ENCODE results near the gene EIF4EBP2. TPM values are rescaled to one million over a fixed set of nuclear protein-coding genes. Genes with fewer than 3 reads are reported as not detected.

Gene EIF4EBP2
- total and polyA plus RNA-seq, 2 donors from 2014 or later: 35.8 to 66.6 TPM

- no peaks in the 10 kb centered on the region for H3K9me3 ChIP-seq (ENCODE audit: control insufficient read depth in 2 of 3, insufficient read depth in 1 of 3, low read length in 3 of 3)
- no peak overlapping the region for H3K4me3 ChIP-seq (ENCODE audit: low read length in 3 of 3)
- intact Hi-C loops (cut with DNase I): loop anchor here (10.0 kb wide), 1 partner anchor 152 kb away; no protein-coding TSS in a partner anchor
- H3K36me3 ChIP-seq (ENCODE audit: control insufficient read depth in 2 of 3, insufficient read depth in 3 of 3, low read length in 3 of 3): no peaks in the 10 kb centered on the region
- no peak for TF ChIP-seq CTCF (IDR thresholded peaks at IDR 0.05; ENCODE audit: borderline replicate concordance, extremely low read depth, insufficient read depth)
- H3K27me3 ChIP-seq (ENCODE audit: control insufficient read depth, insufficient read depth, low read length): no peaks in the 10 kb centered on the region
- H3K27ac ChIP-seq (ENCODE audit: low read depth in 2 of 2, low read length in 2 of 2): no peak overlapping the region
- FAIRE-seq (no peak), DNase-seq (no peak)
- H3K9ac ChIP-seq (ENCODE audit: low read length in 3 of 3): no peak overlapping the region
- H3K4me1 ChIP-seq (ENCODE audit: control insufficient read depth in 2 of 3, insufficient read depth in 2 of 3, low read depth in 1 of 3, low read length in 3 of 3): peaks cover 0 to 11% (median 5%) of the 10 kb centered on the region in 3 donors
These were observed 36.6 kb upstream of the EIF4EBP2 start for GRCh38 chr10:70367195-70367796.

- Histone ChIP-seq H3K27ac (ENCODE audit: low read depth in 2 of 2, low read length in 2 of 2) (no peak overlapping the region), H3K9me3 (ENCODE audit: control insufficient read depth in 2 of 3, insufficient read depth in 1 of 3, low read length in 3 of 3) (no peaks in the 10 kb centered on the region), H3K36me3 (ENCODE audit: control insufficient read depth in 2 of 3, insufficient read depth in 3 of 3, low read length in 3 of 3) (no peaks in the 10 kb centered on the region), H3K4me3 (ENCODE audit: low read length in 3 of 3) (no peak overlapping the region), H3K9ac (ENCODE audit: low read length in 3 of 3) (no peak overlapping the region), H3K4me1 (ENCODE audit: control insufficient read depth in 2 of 3, insufficient read depth in 2 of 3, low read depth in 1 of 3, low read length in 3 of 3) (peaks cover 0 to 8% (median 4%) of the 10 kb centered on the region in 3 donors), H3K27me3 (ENCODE audit: control insufficient read depth, insufficient read depth, low read length) (no peaks in the 10 kb centered on the region)
- FAIRE-seq (no peak), DNase-seq (no peak)
- intact Hi-C loops (cut with DNase I): loop anchor here (10.0 kb wide), 1 partner anchor 154 kb away; no protein-coding TSS in a partner anchor
- TF ChIP-seq CTCF (IDR thresholded peaks at IDR 0.05; ENCODE audit: borderline replicate concordance, extremely low read depth, insufficient read depth): no peak
These were observed 35.0 kb upstream of the EIF4EBP2 start for GRCh38 chr10:70368774-70369482.

- no peaks in the 10 kb centered on the region for H3K36me3 ChIP-seq (ENCODE audit: control insufficient read depth in 2 of 3, insufficient read depth in 3 of 3, low read length in 3 of 3)
- no peak overlapping the region for H3K27ac ChIP-seq (ENCODE audit: low read depth in 2 of 2, low read length in 2 of 2)
- no peak for TF ChIP-seq CTCF (IDR thresholded peaks at IDR 0.05; ENCODE audit: borderline replicate concordance, extremely low read depth, insufficient read depth)
- H3K4me3 ChIP-seq (ENCODE audit: low read length in 3 of 3): no peak overlapping the region
- DNase-seq (no peak), FAIRE-seq (no peak)
- no peaks in the 10 kb centered on the region for H3K27me3 ChIP-seq (ENCODE audit: control insufficient read depth, insufficient read depth, low read length)
- intact Hi-C loops (cut with DNase I): loop anchor here (10.0 kb wide), 1 partner anchor 155 kb away; no protein-coding TSS in a partner anchor
- H3K9ac ChIP-seq (ENCODE audit: low read length in 3 of 3): no peak overlapping the region
- H3K9me3 ChIP-seq (ENCODE audit: control insufficient read depth in 2 of 3, insufficient read depth in 1 of 3, low read length in 3 of 3): no peaks in the 10 kb centered on the region
- H3K4me1 ChIP-seq (ENCODE audit: control insufficient read depth in 2 of 3, insufficient read depth in 2 of 3, low read depth in 1 of 3, low read length in 3 of 3): peaks cover 0 to 2% (median 0%) of the 10 kb centered on the region in 3 donors
These were observed 34.4 kb upstream of the EIF4EBP2 start for GRCh38 chr10:70369498-70370018.
